HK-2 (cell line): Measurements from ENCODE around the gene TNS3.
"Not testable (repeated sequence)": the region's sequence is repeated elsewhere in the genome, so short reads cannot be mapped to it uniquely, and the experiment has no call there.

Experiments used
- DNase-seq: peaks from one replicate; pipeline ENCODE4 v3.0.0-alpha.2; 2018; ENCODE audit not compliant: unreplicated experiment

Gene TNS3

DNA sequence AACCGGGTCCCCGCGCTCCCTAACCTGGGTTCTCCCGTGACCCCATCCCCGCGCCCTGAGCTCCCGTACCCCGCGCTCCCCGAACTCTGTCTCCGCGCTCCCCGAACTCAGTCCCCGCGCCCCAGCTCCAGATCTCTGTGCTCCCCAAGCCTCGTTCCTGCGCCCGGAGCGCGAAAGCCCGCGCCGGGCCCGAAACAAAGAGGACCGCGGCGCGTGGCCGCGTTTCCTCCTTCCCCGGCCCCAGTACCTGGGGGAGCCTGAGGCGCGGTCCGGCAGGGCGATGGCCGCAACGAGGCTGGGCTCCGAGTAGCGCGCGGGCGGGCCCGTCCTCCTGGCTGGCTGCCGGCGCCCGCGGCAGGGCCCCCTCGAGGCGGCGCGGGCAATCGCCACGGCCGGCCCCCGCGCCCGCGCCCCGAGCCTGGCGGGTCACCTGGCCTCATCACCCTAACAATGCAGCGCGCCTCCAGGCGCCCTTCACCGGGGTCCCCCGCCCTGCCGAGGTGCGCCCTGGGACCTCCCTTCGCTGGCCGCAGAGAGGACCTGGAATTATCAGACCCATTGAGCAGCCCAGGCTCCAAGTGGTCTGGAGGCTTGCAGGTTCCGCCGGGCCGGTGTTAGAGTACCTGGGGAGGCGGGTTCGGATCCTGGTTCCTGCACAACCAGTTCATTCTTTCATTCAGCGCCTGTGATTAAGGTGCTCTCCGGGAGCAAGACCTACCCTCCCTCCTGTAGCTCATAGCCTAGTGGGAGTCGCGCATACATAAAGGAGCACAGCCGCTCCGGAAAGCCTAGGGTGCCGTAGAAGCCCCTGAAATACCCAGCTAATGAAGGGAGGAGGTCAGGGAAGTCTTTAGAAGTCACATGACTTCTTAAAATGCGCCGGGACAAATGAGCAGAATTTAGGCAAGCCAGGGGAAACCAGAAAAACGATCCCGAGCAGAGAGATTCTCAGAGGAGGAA is at the start of gene TNS3:
Gene TNS3, minus strand, starts transcription at position 308 of the 960 bp plus-strand sequence. CDS start 142,475 bp downstream, outside the sequence.
- peak; percentile 63 for DNase-seq

DNA sequence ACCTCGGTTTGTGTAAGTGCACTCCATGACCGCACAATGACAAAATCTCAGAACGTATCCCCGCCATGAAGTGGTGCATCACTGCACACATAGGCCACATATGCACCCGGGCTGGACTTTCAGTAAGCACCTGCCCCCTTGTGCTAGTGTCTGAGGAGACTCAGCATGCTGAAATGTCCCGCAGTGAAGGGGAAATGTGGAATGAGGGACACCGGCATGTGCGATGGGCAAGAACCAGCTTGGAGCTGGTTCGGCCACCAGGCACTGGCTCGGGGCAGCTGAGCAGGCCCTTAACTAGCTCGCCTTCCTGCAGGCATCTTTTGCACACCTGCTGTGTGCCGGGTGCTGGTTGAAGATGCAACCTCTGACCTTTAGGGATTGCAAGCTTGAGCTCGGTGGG is 49.8 kb upstream of the TNS3 start:
- no peak for DNase-seq

- DNase-seq, result no peak
These were observed 45.8 kb upstream of the TNS3 start for GRCh38 chr7:47627580-47628283.

- no peak for DNase-seq
These were observed 44.2 kb upstream of the TNS3 start for GRCh38 chr7:47625861-47626715.

GRCh38 chr7:47624689-47625088 is 42.8 kb upstream of the TNS3 start:
- DNase-seq, result no peak

DNA sequence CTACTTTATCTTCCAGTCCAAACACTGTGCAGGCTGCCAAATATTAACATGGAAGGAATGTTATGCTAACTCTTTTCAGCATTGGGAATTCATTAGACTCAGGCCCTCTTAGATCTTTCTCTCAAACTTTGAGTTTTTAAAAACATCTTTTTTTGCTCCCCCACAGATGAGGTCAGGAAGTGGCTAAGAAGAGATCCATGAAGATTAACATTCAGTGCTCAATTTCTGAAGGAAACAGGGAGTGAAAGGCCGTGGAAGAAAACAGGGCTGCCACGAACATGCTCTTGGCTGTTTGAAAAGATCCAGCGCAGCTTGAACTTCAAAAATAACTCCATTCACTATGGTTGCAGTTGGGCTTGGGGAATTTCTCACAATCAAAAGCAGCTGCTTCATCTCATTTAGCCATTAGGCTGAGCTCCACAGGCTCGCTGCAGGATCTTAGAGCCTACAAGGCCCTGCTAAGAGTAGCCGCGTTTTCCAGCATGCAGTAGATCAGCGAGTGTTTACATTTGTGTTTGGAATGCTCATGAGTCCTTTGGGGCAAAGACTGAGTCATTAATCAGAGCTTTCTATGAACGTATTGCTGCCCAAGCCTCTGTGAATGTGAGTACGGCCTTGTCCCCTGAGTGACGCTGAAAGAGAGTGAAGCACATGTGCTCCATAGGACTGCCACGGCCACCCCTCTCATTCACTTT is 41.2 kb upstream of the TNS3 start:
- DNase-seq, result no peak

GRCh38 chr7:47622586-47622945 is 40.7 kb upstream of the TNS3 start:
- no peak for DNase-seq

GRCh38 chr7:47621979-47622561 is 40.2 kb upstream of the TNS3 start:
- no peak for DNase-seq

DNA sequence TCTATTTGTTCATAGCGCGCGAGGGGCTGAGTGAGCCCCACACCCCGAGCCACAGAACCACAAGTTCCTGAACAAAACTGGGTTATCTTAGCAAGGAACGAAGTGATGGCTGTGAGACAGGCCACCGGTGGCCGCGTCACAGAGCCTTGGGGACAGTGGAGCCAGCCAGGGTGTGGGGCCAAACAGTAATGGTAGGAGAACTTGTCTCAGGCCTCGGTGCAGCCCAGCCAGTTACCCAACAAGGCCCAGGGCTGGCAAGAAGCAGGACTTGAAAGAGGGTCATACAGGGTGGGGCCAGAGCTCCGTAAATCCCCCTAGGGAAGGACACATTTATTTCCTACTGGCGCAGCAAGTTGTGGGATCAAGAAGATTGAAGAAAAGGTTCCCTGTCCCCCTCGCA is 39.4 kb upstream of the TNS3 start:
- DNase-seq, result no peak

DNA sequence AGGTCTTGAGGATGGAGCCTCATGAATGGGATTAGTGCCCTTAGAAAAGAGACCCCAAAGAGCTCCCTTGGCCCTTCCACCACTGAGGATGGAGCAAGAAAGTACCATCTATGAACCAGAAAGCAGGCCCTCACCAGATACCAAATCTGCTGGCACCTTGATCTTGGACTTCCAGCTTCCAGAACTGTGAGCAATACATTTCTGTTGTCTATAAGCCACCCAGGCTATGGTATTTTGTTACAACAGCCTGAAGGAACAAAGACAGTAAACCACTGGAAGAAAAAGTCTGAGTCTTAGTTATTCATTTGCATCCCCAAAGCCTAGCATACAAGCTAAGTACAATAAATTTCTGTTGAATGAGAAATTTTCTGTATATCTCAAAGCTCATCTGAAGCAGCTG is 37.9 kb upstream of the TNS3 start:
- no peak for DNase-seq

DNA sequence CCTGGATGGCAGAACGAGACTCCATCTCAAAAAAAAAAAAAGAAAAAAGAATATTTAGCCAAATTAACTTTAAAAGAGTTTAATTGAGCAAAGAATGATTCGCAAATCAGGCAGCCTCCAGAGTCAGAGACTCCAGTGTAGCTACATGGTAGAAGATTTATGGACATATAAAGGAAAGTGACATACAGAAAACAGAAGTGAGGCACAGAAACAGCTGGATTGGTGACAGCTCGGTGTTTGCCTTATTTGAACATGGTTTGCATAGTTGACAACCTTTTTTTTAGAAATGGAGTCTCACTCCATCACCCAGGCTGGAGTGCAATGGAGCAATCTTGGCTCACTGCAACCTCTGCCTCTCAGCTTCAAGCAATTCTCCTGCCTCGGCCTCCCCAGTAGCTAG is 35.2 kb upstream of the TNS3 start:
- no peak for DNase-seq

DNA sequence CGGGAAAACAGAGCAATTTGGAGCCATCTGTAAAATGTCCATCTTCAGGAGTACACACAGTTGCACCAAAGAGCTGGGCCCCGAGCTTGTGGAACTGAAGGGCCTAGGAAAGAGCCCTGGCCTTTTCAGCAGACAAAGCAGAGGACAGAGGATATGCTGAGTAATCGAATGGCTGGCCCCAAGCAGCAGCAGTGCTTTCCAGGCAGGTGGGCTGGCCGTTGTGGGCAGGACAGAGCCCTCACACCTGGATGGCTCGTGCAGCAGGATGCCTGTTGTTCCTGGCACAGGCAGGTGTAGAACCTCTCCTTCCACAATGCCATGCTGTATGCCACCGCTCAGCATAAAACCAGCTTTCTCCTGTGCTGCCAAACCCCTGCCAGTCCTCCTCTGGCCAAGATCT is 32.5 kb upstream of the TNS3 start:
- no peak for DNase-seq

DNA sequence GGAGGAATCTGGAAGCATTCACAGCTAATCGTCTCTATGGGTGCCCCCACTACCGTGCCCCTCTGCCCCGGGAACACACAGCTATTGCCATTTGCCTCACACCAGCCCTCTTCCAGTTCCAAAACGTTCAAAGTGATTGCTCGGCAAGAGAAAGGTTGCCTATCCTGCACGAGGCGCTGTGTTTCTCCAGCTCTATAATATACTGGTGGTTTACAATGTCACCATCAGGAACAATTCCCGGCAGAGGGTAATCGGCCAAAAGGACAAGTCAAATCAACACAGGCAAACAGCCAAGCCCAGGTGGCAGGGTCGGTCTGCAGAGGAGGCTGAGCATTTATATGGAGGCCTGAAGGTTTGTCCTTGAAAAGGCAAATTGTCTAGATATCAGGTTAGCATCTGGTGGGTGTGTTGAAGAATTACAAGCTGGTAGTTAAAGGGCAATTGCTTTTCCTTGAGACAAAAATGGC is 29.2 kb upstream of the TNS3 start:
- no peak for DNase-seq

DNA sequence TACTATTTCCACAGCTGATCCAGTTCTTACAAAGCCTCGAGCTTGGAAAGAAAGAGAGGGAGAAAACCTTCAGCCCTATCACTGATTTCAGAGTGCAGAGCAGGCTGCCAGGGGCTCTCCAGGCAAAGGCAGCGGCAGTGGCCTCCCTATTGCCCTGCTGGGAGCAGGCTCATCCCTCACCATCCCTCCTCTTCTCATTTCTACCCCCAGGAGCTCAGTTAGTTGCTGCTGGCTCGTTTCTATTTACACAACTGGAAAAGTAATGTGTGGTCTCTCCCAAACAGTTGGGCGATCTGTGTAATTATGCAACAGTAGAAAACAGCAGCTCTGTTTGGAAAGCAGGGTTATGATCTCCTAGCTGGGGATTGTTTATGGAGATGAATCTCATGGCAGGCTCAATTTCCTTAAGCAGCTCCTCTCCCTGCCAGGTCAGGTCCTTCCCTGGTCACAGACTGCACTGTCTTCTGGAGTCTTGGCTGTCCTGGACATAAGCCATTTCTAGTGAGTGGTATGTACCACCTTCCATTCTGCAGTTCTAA is 28.7 kb upstream of the TNS3 start:
- no peak for DNase-seq

DNA sequence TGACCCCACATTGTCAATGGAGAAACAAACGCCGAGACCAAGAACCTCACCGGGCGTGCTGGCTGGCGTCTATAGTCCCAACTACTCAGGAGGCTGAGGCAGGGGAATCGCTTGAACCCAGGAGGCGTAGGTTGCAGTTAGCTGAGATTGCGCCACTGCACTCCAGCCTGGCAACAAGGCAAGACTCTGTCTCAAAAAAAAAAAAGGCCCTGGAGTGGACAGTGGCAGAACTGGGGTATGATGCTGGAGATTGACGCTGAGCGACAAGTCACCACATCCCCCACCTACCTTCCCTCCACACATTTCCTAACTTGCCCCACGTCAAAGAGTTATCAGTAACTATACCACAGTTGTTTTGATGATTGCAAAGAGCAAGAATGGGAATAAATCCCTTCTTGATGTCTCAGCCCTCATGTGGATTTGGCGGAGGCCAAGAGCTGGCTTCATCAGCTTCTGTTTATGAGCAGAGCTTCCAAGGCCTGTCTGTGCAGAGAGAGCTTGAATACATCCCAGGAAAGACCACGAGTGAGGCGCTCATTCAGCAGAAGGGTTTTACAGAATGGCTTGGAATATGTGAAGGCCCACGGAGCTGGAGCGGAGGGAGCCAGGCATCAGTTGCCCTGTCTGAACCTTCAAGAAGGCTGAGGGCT is 28.0 kb upstream of the TNS3 start:
- DNase-seq, result no peak

GRCh38 chr7:47606593-47607046 is 24.7 kb upstream of the TNS3 start:
- DNase-seq, result not testable (repeated sequence)

DNA sequence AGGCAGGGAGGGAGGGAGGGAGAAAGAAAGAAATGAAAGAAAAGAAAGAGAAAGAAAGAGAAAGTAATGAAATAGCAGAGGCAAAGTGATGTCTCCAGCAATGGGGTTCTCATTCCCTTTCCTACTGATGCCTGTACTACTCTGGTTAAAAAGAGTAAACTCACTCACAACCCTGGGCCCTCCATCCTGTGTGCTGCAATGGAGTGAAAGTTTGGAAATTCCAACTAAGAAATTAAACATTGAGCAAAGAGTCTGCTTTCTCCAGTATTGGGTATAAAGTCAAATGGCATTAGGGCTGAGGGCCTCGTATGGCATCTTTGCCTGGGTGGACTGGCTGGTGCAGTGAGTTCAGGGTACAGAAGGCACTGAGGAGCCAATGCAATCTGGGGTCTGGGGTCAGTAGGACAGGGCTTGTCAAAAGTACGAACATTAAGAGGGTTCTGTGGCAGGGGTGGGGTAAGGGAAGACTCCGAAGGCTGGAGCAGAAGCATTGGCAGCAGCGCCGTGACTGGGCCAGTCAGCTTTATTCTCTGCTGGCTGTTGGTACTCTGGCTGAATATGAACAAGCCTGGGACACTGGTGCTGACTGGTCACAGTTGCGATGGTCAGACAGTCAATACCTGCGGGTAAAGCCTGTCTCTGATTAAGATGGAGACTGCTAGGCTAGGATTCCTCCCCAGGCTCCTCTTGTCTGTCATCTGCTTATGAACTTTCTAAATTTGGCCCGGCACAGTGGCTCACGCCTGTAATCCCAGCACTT is 24.1 kb upstream of the TNS3 start:
- DNase-seq, result no peak

DNA sequence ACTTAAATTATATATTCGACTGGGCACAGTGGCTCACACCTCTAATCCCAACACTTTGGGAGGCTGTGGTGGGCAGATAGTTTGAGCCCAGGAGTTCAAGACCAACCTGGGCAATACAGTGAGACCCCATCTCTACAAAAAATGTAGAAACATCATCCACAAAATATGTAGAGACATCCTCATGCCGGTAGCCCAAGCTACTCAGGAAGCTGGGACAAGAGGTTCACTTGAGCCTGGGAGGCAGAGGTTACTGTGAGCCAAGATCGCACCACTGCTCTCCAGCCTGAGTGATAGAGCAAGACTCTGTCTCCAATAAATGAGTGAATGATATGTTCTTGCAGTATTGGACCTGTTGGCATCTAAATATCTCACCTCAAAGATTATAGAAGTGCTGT is 22.6 kb upstream of the TNS3 start:
- no peak for DNase-seq

DNA sequence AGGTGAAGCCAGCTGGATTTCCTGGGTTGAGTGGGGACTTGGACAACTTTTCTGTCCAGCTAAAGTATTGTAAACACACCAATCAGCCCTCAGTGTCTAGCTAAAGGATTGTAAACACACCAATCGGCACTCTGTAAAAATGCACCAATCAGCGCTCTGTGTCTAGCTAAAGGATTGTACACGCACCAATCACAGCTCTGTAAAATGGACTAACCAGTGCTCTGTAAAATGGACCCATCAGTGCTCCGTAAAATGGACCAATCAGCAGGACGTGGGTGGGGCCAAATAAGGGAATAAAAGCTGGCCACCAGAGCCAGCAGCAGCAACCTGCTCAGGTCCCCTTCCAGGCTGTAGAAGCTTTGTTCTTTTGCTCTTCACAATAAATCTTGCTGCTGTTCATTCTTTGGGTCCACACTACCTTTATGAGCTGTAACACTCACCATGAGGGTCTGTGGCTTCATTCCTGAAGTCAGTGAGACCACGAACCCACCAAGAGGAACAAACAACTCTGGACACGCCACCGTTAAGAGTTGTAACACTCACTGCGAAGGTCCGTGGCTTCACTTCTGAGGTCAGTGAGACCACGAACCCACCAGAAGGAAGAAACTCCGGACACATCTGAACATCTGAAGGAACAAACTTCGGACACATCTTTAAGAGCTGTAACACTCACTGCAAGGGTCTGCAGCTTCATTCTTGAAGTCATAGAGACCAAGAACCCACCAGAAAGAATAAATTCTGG is 21.8 kb upstream of the TNS3 start:
- not testable (repeated sequence) for DNase-seq
